Thoracic aorta (tissue), 2 donors: ENCODE data around the gene HACL1. TPM values are rescaled to one million over a fixed set of nuclear protein-coding genes. Genes with fewer than 3 reads are reported as not detected.
A peak's percentile ranks its signal among the peaks of the same experiment; 100 is the strongest.
"Not testable (repeated sequence)": the region's sequence is repeated elsewhere in the genome, so short reads cannot be mapped to it uniquely, and the experiment has no call there.

Experiments used
- ATAC-seq: fragments of 150-250 bp; one replicate; pipeline ENCODE4 v1.8.0; 2017; ENCODE audit warnings: low read depth; ENCODE audit not compliant: insufficient number of reproducible peaks, low FRiP score
- DNase-seq: peaks from one replicate; pipeline ENCODE4 v3.0.0-alpha.2; 2020; ENCODE audit warnings: low spot score
- H3K27ac ChIP-seq, 2 donors: fragments of 200-600 bp; sonication (generic); 1 replicate in 1 of 2; 2 replicates in 1 of 2; pipeline ENCODE4 v1.5.1; 2016; ENCODE audit warnings: mild to moderate bottlenecking in 2 of 2, moderate library complexity in 2 of 2
- H3K27me3 ChIP-seq: fragments of 200-600 bp; sonication (generic); replicated peaks from 2 replicates; pipeline ENCODE4 v1.6.0; 2016; ENCODE audit warnings: mild to moderate bottlenecking; ENCODE audit not compliant: insufficient read depth
- H3K36me3 ChIP-seq: fragments of 200-600 bp; sonication (generic); one replicate; pipeline ENCODE4 v1.5.1; 2016
- H3K4me1 ChIP-seq, 2 donors: fragments of 200-600 bp; sonication (generic); 1 replicate in 1 of 2; 2 replicates in 1 of 2; pipeline versions ENCODE4 v1.5.1 to v1.6.0; 2016; ENCODE audit warnings: low read depth in 2 of 2, mild to moderate bottlenecking in 1 of 2; ENCODE audit not compliant: control insufficient read depth in 1 of 2
- H3K4me3 ChIP-seq: fragments of 200-600 bp; sonication (generic); 2 replicates; pipeline ENCODE4 v1.5.1; 2016; ENCODE audit warnings: mild to moderate bottlenecking
- H3K9me3 ChIP-seq: fragments of 200-600 bp; sonication (generic); 2 replicates; pipeline ENCODE4 v1.5.1; 2016
- total RNA-seq, 2 donors: library from RNA; depleted of rRNA; stranded (reverse); fragments of >200 nt; gene quantifications; one replicate each; pipeline versions ENCODE4 v1.1.0 to v1.2.3, GENCODE V29; 2016
- TF ChIP-seq, protein P1 (sequence below): fragments of 200-600 bp; sonication (generic); IDR thresholded peaks from one replicate; pipeline ENCODE4 v1.5.1; 2019; ENCODE audit warnings: antibody characterized with exemption

The HACL1 gene
- total RNA-seq, 2 donors from 2014 or later = 14.5 to 21.6 TPM

DNA sequence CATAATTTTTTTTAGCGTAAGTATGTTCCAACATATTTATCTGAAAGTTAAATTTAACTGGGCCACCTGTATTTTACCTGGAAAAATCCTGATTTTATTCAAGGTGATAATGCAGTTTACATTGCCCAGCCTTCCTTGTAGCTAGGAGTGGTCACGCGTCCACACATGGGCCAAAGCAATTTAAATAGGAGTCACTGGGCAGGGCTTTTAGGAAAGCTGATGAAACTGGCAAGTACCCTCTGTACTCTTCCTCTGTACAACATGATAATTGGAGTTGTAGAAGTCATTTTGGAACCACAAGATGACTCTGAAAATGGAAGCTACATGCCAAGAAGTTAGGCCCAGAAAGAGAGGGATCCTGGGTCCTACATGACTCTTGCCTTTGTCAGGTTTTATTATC, 9.6 kb upstream of the HACL1 start:
- no peak overlapping the region for H3K4me3 ChIP-seq
- no peak for ATAC-seq
- DNase-seq = no peak
- H3K27me3 ChIP-seq = no peaks in the 10 kb centered on the region
- H3K36me3 ChIP-seq = no peaks in the 10 kb centered on the region
- no peaks in the 10 kb centered on the region for H3K9me3 ChIP-seq
- TF ChIP-seq, protein P1, sequence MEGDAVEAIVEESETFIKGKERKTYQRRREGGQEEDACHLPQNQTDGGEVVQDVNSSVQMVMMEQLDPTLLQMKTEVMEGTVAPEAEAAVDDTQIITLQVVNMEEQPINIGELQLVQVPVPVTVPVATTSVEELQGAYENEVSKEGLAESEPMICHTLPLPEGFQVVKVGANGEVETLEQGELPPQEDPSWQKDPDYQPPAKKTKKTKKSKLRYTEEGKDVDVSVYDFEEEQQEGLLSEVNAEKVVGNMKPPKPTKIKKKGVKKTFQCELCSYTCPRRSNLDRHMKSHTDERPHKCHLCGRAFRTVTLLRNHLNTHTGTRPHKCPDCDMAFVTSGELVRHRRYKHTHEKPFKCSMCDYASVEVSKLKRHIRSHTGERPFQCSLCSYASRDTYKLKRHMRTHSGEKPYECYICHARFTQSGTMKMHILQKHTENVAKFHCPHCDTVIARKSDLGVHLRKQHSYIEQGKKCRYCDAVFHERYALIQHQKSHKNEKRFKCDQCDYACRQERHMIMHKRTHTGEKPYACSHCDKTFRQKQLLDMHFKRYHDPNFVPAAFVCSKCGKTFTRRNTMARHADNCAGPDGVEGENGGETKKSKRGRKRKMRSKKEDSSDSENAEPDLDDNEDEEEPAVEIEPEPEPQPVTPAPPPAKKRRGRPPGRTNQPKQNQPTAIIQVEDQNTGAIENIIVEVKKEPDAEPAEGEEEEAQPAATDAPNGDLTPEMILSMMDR = no peak
- peaks cover 0 to 15% of the 10 kb centered on the region in 2 donors for H3K4me1 ChIP-seq
- peak overlapping the region in 1 of 2 donors; percentile 3 for H3K27ac ChIP-seq

DNA sequence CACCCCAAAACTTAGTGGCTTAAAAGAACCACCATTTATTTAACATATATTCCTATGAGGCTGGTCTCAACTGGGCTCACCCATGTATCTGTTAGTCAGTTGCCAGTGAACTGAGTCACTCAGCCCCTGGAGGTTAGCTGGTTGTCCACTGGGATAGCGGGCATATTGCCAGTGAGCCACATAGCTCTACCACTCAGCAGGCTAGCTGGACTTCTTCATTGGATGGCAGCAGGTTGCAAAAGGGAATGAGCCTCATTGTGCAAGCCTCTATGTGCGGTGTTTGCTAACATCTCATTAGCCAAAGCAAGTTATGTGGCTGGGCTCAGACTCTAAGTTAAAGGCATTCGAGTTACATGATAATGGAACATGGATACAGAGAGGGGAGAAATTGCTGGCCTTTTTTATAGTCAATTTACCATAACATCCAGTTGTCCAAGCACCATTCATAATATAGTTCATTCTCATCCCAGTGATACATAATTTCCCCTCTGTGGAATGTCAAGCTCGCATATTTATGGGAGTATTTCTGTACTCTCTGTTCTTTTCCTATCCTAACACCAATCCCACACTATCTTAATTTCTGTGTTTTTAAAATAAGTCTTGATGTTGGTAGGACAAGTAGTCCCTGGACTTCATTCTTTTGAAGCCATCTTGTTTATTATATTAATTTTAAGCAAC, 8.9 kb upstream of the HACL1 start:
- no peak for DNase-seq
- H3K4me3 ChIP-seq = no peak overlapping the region
- TF ChIP-seq, protein P1 = no peak
- ATAC-seq = no peak
- H3K27me3 ChIP-seq = no peaks in the 10 kb centered on the region
- peaks cover 0 to 15% of the 10 kb centered on the region in 2 donors for H3K4me1 ChIP-seq
- H3K9me3 ChIP-seq = no peaks in the 10 kb centered on the region
- no peaks in the 10 kb centered on the region for H3K36me3 ChIP-seq
- no peak overlapping the region for H3K27ac ChIP-seq

GRCh38 chr3:15606434-15606891, 5.1 kb upstream of the HACL1 start:
- no peaks in the 10 kb centered on the region for H3K27me3 ChIP-seq
- no peak overlapping the region for H3K4me3 ChIP-seq
- H3K9me3 ChIP-seq = no peaks in the 10 kb centered on the region
- H3K27ac ChIP-seq = no peak overlapping the region
- DNase-seq (no peak), ATAC-seq (no peak)
- TF ChIP-seq, protein P1 = no peak
- peaks cover 6 to 14% of the 10 kb centered on the region in 2 donors for H3K4me1 ChIP-seq
- no peaks in the 10 kb centered on the region for H3K36me3 ChIP-seq

- not testable (repeated sequence) for H3K27me3 ChIP-seq, ATAC-seq, H3K4me3 ChIP-seq, DNase-seq, H3K9me3 ChIP-seq, H3K27ac ChIP-seq, H3K36me3 ChIP-seq
- H3K4me1 ChIP-seq = peaks cover 15 to 21% of the 10 kb centered on the region in 2 donors
Measured at GRCh38 chr3:15604584-15604983, 3.2 kb upstream of the HACL1 start.

- H3K27ac ChIP-seq, H3K9me3 ChIP-seq, H3K36me3 ChIP-seq, DNase-seq, ATAC-seq, H3K27me3 ChIP-seq: not testable (repeated sequence)
- Histone ChIP-seq H3K4me1 (peaks cover 20 to 24% of the 10 kb centered on the region in 2 donors), H3K4me3 (peak overlapping the region; percentile 97)
Measured at GRCh38 chr3:15602816-15603215, 1.4 kb upstream of the HACL1 start.

DNA sequence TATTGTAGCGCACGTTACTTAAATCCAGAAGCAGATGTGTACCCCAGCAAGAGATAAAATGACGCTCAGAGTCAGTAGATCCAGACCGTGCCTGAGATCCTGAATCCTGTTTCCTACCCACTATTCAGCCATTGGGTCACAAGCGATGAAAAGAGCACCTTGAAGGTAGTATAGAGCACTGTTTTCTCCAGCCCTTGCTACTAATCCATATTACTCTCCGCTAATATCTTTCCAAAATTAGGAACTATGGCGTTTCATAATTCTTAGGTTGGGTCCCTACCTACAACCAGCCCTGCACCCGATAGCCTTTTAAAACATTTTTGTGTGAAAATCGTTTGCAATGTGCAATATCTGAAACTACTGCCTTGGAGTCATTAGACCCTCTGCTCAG, 772 bp upstream of the HACL1 start:
- peaks cover 7% of the 10 kb centered on the region for H3K36me3 ChIP-seq
- no peaks in the 10 kb centered on the region for H3K9me3 ChIP-seq
- peaks cover 20 to 24% of the 10 kb centered on the region in 2 donors for H3K4me1 ChIP-seq
- TF ChIP-seq, protein P1 = no peak
- H3K27ac ChIP-seq = peak overlapping the region; percentile 83
- peak overlapping the region; percentile 97 for H3K4me3 ChIP-seq
- DNase-seq = no peak
- ATAC-seq = no peak
- H3K27me3 ChIP-seq = no peaks in the 10 kb centered on the region
